Karpas-422 (cell line): ENCODE data around the gene NIPAL4. TPM values are rescaled to one million over a fixed set of nuclear protein-coding genes. Genes with fewer than 3 reads are reported as not detected.

Experiments used
- DNase-seq: peaks from one replicate; pipeline ENCODE4 v3.0.0-alpha.2; 2015
- H2AFZ ChIP-seq: fragments of 200-600 bp; sonication (generic); 2 replicates; pipeline ENCODE4 v1.6.1; 2014; ENCODE audit warnings: antibody characterized with exemption, low read length, mixed read lengths
- H3K27ac ChIP-seq: fragments of 200-600 bp; sonication (generic); 2 replicates; pipeline ENCODE4 v1.5.1; 2014; ENCODE audit warnings: mild to moderate bottlenecking, low read length, moderate library complexity
- H3K27me3 ChIP-seq: fragments of 200-600 bp; sonication (generic); 2 replicates; pipeline ENCODE4 v1.6.1; 2014; ENCODE audit warnings: low read length, mixed read lengths
- H3K36me3 ChIP-seq: fragments of 200-600 bp; sonication (generic); 2 replicates; pipeline ENCODE4 v1.6.1; 2014; ENCODE audit warnings: low read length, mixed read lengths; ENCODE audit not compliant: insufficient read depth
- H3K4me1 ChIP-seq: fragments of 200-600 bp; sonication (generic); 2 replicates; pipeline ENCODE4 v1.6.1; 2014; ENCODE audit warnings: mild to moderate bottlenecking, low read length, mixed read lengths
- H3K4me2 ChIP-seq: fragments of 200-600 bp; sonication (generic); 2 replicates; pipeline ENCODE4 v1.6.1; 2014; ENCODE audit warnings: low read length, low read depth, mild to moderate bottlenecking; ENCODE audit not compliant: poor library complexity, severe bottlenecking
- H3K4me3 ChIP-seq: fragments of 200-600 bp; sonication (generic); 2 replicates; pipeline ENCODE4 v1.5.1; 2014; ENCODE audit warnings: mild to moderate bottlenecking, antibody characterized with exemption, low read length, mixed read lengths
- H3K79me2 ChIP-seq: fragments of 200-600 bp; sonication (generic); 2 replicates; pipeline ENCODE4 v1.6.1; 2014; ENCODE audit warnings: mild to moderate bottlenecking, low read length, mixed read lengths
- H3K9ac ChIP-seq: fragments of 200-600 bp; sonication (generic); 2 replicates; pipeline ENCODE4 v1.6.0; 2014; ENCODE audit warnings: low read length
- H3K9me2 ChIP-seq: fragments of 200-600 bp; sonication (generic), shearing (Covaris generic); replicated peaks from 2 replicates; pipeline ENCODE4 v1.6.0; 2014; ENCODE audit warnings: mild to moderate bottlenecking, low read length, moderate library complexity; ENCODE audit not compliant: insufficient read depth
- H3K9me3 ChIP-seq: fragments of 300-700, 200-600 bp; sonication (generic); 2 replicates; pipeline ENCODE4 v1.6.1; 2014; ENCODE audit warnings: low read length, mixed read lengths
- H4K20me1 ChIP-seq: fragments of 200-600 bp; sonication (generic); 2 replicates; pipeline ENCODE4 v1.6.1; 2014; ENCODE audit warnings: mild to moderate bottlenecking, antibody characterized with exemption, low read length, low read depth; ENCODE audit not compliant: insufficient read depth
- total RNA-seq: library from RNA; depleted of rRNA; stranded (reverse); fragments of >200 nt; shearing (Covaris generic); gene quantifications from 2 replicates; pipeline ENCODE4 v1.2.3, GENCODE V29; 2014; ENCODE audit warnings: low replicate concordance

NIPAL4 gene
- total RNA-seq, 1 experiment from 2014 or later, result not detected

- Histone ChIP-seq H3K4me3 (no peak overlapping the region), H4K20me1 (no peaks in the 10 kb centered on the region), H3K4me1 (peaks cover 4% of the 10 kb centered on the region; the same call in 1 of the 2 replicates), H3K9me2 (no peaks in the 10 kb centered on the region), H2AFZ (no peak overlapping the region), H3K36me3 (no peaks in the 10 kb centered on the region), H3K79me2 (no peaks in the 10 kb centered on the region), H3K27me3 (no peaks in the 10 kb centered on the region), H3K9ac (no peak overlapping the region), H3K9me3 (no peaks in the 10 kb centered on the region), H3K27ac (no peak overlapping the region), H3K4me2 (no peak overlapping the region)
- DNase-seq, result no peak
These were observed 8.4 kb downstream of the NIPAL4 start for GRCh38 chr5:157468293-157468965.

GRCh38 chr5:157469073-157469472 is 9.1 kb downstream of the NIPAL4 start:
- no peak overlapping the region for H3K27ac ChIP-seq
- H3K9ac ChIP-seq, result no peak overlapping the region
- no peaks in the 10 kb centered on the region for H3K9me3 ChIP-seq
- H2AFZ ChIP-seq, result no peak overlapping the region
- no peak for DNase-seq
- no peak overlapping the region for H3K4me3 ChIP-seq
- H3K36me3 ChIP-seq, result no peaks in the 10 kb centered on the region
- H3K4me2 ChIP-seq, result no peak overlapping the region
- no peaks in the 10 kb centered on the region for H3K27me3 ChIP-seq
- H3K79me2 ChIP-seq, result no peaks in the 10 kb centered on the region
- H4K20me1 ChIP-seq, result no peaks in the 10 kb centered on the region
- no peaks in the 10 kb centered on the region for H3K9me2 ChIP-seq
- peaks cover 3% of the 10 kb centered on the region; the same call in 1 of the 2 replicates for H3K4me1 ChIP-seq

- Histone ChIP-seq H3K9me2 (no peaks in the 10 kb centered on the region), H3K27ac (no peak overlapping the region), H3K4me1 (no peaks in the 10 kb centered on the region), H3K27me3 (no peaks in the 10 kb centered on the region), H3K9me3 (no peaks in the 10 kb centered on the region), H3K4me2 (no peak overlapping the region), H2AFZ (no peak overlapping the region), H3K36me3 (no peaks in the 10 kb centered on the region), H3K79me2 (no peaks in the 10 kb centered on the region), H4K20me1 (no peaks in the 10 kb centered on the region), H3K4me3 (no peak overlapping the region), H3K9ac (no peak overlapping the region)
- no peak for DNase-seq
These were observed 9.7 kb downstream of the NIPAL4 start for GRCh38 chr5:157469687-157470086.

GRCh38 chr5:157470631-157471030 is 10.6 kb downstream of the NIPAL4 start:
- no peak overlapping the region for H3K9ac ChIP-seq
- DNase-seq, result no peak
- H3K27ac ChIP-seq, result no peak overlapping the region
- H4K20me1 ChIP-seq, result no peaks in the 10 kb centered on the region
- no peak overlapping the region for H3K4me2 ChIP-seq
- H3K9me3 ChIP-seq, result no peaks in the 10 kb centered on the region
- no peaks in the 10 kb centered on the region for H3K4me1 ChIP-seq
- no peaks in the 10 kb centered on the region for H3K27me3 ChIP-seq
- no peaks in the 10 kb centered on the region for H3K9me2 ChIP-seq
- no peaks in the 10 kb centered on the region for H3K79me2 ChIP-seq
- no peak overlapping the region for H3K4me3 ChIP-seq
- no peaks in the 10 kb centered on the region for H3K36me3 ChIP-seq
- H2AFZ ChIP-seq, result no peak overlapping the region

- Histone ChIP-seq H4K20me1 (no peaks in the 10 kb centered on the region), H3K9me2 (no peaks in the 10 kb centered on the region), H3K4me3 (no peak overlapping the region), H3K4me2 (no peak overlapping the region), H3K27ac (no peak overlapping the region), H3K9me3 (no peaks in the 10 kb centered on the region), H2AFZ (no peak overlapping the region), H3K27me3 (no peaks in the 10 kb centered on the region), H3K79me2 (no peaks in the 10 kb centered on the region), H3K4me1 (no peaks in the 10 kb centered on the region), H3K36me3 (no peaks in the 10 kb centered on the region), H3K9ac (no peak overlapping the region)
- DNase-seq, result peak; percentile 82
These were observed 11.7 kb downstream of the NIPAL4 start for GRCh38 chr5:157471709-157472108.

GRCh38 chr5:157473383-157474320 is 13.6 kb downstream of the NIPAL4 start:
- Histone ChIP-seq H3K4me3 (no peak overlapping the region), H3K27me3 (no peaks in the 10 kb centered on the region), H3K9me2 (no peaks in the 10 kb centered on the region), H3K4me1 (no peaks in the 10 kb centered on the region), H2AFZ (no peak overlapping the region), H3K4me2 (no peak overlapping the region), H3K9me3 (no peaks in the 10 kb centered on the region), H3K36me3 (no peaks in the 10 kb centered on the region), H3K79me2 (no peaks in the 10 kb centered on the region), H4K20me1 (no peaks in the 10 kb centered on the region), H3K27ac (no peak overlapping the region), H3K9ac (no peak overlapping the region)
- no peak for DNase-seq

GRCh38 chr5:157475432-157475831 is 15.4 kb downstream of the NIPAL4 start:
- Histone ChIP-seq H3K9ac (no peak overlapping the region), H3K4me3 (no peak overlapping the region), H3K27ac (no peak overlapping the region), H3K9me3 (no peaks in the 10 kb centered on the region), H4K20me1 (no peaks in the 10 kb centered on the region), H3K4me1 (no peaks in the 10 kb centered on the region), H3K36me3 (no peaks in the 10 kb centered on the region), H3K4me2 (no peak overlapping the region), H3K9me2 (no peaks in the 10 kb centered on the region), H2AFZ (no peak overlapping the region), H3K79me2 (no peaks in the 10 kb centered on the region), H3K27me3 (no peaks in the 10 kb centered on the region)
- DNase-seq, result no peak

- Histone ChIP-seq H3K27me3 (no peaks in the 10 kb centered on the region), H3K36me3 (no peaks in the 10 kb centered on the region), H3K9me2 (no peaks in the 10 kb centered on the region), H2AFZ (no peak overlapping the region), H3K9ac (no peak overlapping the region), H3K79me2 (no peaks in the 10 kb centered on the region), H3K27ac (no peak overlapping the region), H3K4me1 (no peaks in the 10 kb centered on the region), H4K20me1 (no peaks in the 10 kb centered on the region), H3K4me3 (no peak overlapping the region), H3K4me2 (no peak overlapping the region), H3K9me3 (no peaks in the 10 kb centered on the region)
- peak; percentile 85 for DNase-seq
These were observed 16.8 kb downstream of the NIPAL4 start for GRCh38 chr5:157476702-157477408.
